ENCODE results near the gene FHOD3.

The FHOD3 gene

DNA sequence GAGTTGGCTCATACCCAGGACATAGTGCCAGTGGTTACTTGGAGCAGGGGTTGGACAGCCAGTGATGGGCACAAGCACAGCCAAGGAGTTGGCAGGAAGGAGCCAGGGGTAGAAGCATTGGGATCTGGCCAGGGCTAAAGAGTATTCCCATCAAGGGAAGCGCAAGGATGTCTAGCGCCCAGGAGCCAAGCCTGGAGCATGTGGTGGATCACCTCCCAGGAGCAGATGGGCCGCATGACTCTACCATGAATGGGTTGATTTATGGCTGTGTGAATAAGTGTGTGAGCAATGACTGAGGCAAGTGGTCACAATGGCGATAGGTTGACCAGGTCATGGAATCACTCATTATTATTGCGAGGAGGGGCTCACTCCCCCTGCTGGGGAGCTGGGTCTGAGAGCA lies 111.1 kb downstream of the FHOD3 start:
- no peaks in the 10 kb centered on the region for H3K79me2 ChIP-seq (ENCODE audit: low read length)
- H3K9ac ChIP-seq (ENCODE audit: low read length): no peak overlapping the region

DNA sequence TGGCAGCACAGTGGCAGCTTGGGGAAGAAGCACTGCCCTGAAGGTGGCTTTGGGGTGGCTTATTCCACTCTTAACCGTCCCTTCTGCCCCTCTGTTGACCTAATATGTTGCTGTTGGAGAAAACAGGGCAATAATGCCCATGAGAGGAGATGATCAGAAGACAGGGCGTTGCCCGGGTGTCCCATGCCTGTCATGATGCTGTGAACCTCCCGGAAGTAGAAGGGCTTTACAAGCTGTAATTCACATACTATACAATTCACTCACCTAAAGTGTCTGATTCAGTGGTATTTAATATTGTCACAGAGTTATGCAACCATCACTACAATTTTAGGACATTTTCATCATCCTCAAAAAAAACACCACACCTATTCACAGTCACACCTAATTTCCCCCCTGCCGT lies 112.3 kb downstream of the FHOD3 start:
- DNase-seq: no peak
- Histone ChIP-seq H4K20me1 (ENCODE audit: insufficient read depth, low read length) (no peaks in the 10 kb centered on the region), H3K36me3 (replicated peaks; ENCODE audit: insufficient read depth, low read length) (no peaks in the 10 kb centered on the region), H2AFZ (ENCODE audit: low read length) (no peak overlapping the region), H3K9me2 (replicated peaks; ENCODE audit: insufficient read depth, low read length) (no peaks in the 10 kb centered on the region), H3K4me2 (ENCODE audit: low read depth, low read length) (no peak overlapping the region), H3F3A (ENCODE audit: insufficient read depth, low read length) (no peaks in the 10 kb centered on the region), H3K4me3 (ENCODE audit: low read length) (no peak overlapping the region), H3K9ac (ENCODE audit: low read length) (no peak overlapping the region), H3K27ac (ENCODE audit: low read length) (no peak overlapping the region), H3K9me3 (replicated peaks; ENCODE audit: insufficient read depth, low read length) (no peaks in the 10 kb centered on the region), H3K79me2 (ENCODE audit: low read length) (no peaks in the 10 kb centered on the region), H3K27me3 (replicated peaks; ENCODE audit: insufficient read depth, low read length) (no peaks in the 10 kb centered on the region), H3K4me1 (ENCODE audit: low read length) (no peaks in the 10 kb centered on the region)
- TF ChIP-seq CTCF (IDR thresholded peaks at IDR 0.05; ENCODE audit: low read length) (no peak), EZH2 (optimal IDR thresholded peaks at IDR 0.05; ENCODE audit: low read depth, low read length) (no peak), EZH2phosphoT487 (IDR thresholded peaks at IDR 0.05; ENCODE audit: low read length) (no peak)

More for the DNA sequence above, 111.1 kb downstream of the FHOD3 start:
- Histone ChIP-seq H3K9me2 (replicated peaks; ENCODE audit: insufficient read depth, low read length) (no peaks in the 10 kb centered on the region), H3F3A (ENCODE audit: insufficient read depth, low read length) (no peaks in the 10 kb centered on the region), H3K4me2 (ENCODE audit: low read depth, low read length) (no peak overlapping the region), H3K9me3 (replicated peaks; ENCODE audit: insufficient read depth, low read length) (no peaks in the 10 kb centered on the region), H3K27ac (ENCODE audit: low read length) (no peak overlapping the region), H3K27me3 (replicated peaks; ENCODE audit: insufficient read depth, low read length) (no peaks in the 10 kb centered on the region), H4K20me1 (ENCODE audit: insufficient read depth, low read length) (no peaks in the 10 kb centered on the region), H3K4me3 (ENCODE audit: low read length) (no peak overlapping the region), H2AFZ (ENCODE audit: low read length) (no peak overlapping the region), H3K36me3 (replicated peaks; ENCODE audit: insufficient read depth, low read length) (no peaks in the 10 kb centered on the region), H3K4me1 (ENCODE audit: low read length) (no peaks in the 10 kb centered on the region)
- no peak for TF ChIP-seq EZH2phosphoT487 (IDR thresholded peaks at IDR 0.05; ENCODE audit: low read length)
- TF ChIP-seq EZH2 (optimal IDR thresholded peaks at IDR 0.05; ENCODE audit: low read depth, low read length): no peak
- no peak for TF ChIP-seq CTCF (IDR thresholded peaks at IDR 0.05; ENCODE audit: low read length)
- DNase-seq: no peak

- no peaks in the 10 kb centered on the region for H3K4me1 ChIP-seq (ENCODE audit: low read length)
- no peak overlapping the region for H2AFZ ChIP-seq (ENCODE audit: low read length)
- no peak overlapping the region for H3K27ac ChIP-seq (ENCODE audit: low read length)
- no peaks in the 10 kb centered on the region for H3K27me3 ChIP-seq (replicated peaks; ENCODE audit: insufficient read depth, low read length)
- no peak overlapping the region for H3K4me2 ChIP-seq (ENCODE audit: low read depth, low read length)
- H3K9me3 ChIP-seq (replicated peaks; ENCODE audit: insufficient read depth, low read length): no peaks in the 10 kb centered on the region
- H3F3A ChIP-seq (ENCODE audit: insufficient read depth, low read length): no peaks in the 10 kb centered on the region
- DNase-seq: no peak
- no peaks in the 10 kb centered on the region for H4K20me1 ChIP-seq (ENCODE audit: insufficient read depth, low read length)
- no peaks in the 10 kb centered on the region for H3K36me3 ChIP-seq (replicated peaks; ENCODE audit: insufficient read depth, low read length)
- H3K9ac ChIP-seq (ENCODE audit: low read length): no peak overlapping the region
- TF ChIP-seq CTCF (IDR thresholded peaks at IDR 0.05; ENCODE audit: low read length): no peak
- no peak for TF ChIP-seq EZH2 (optimal IDR thresholded peaks at IDR 0.05; ENCODE audit: low read depth, low read length)
- TF ChIP-seq EZH2phosphoT487 (IDR thresholded peaks at IDR 0.05; ENCODE audit: low read length): no peak
- no peaks in the 10 kb centered on the region for H3K79me2 ChIP-seq (ENCODE audit: low read length)
- H3K4me3 ChIP-seq (ENCODE audit: low read length): no peak overlapping the region
- H3K9me2 ChIP-seq (replicated peaks; ENCODE audit: insufficient read depth, low read length): no peaks in the 10 kb centered on the region
These were observed 112.8 kb downstream of the FHOD3 start for GRCh38 chr18:36410346-36410745.

All from MM.1S (cell line).